Endothelial cell of umbilical vein (primary cell): Measurements from ENCODE around the gene CHST11. TPM values are rescaled to one million over a fixed set of nuclear protein-coding genes. Genes with fewer than 3 reads are reported as not detected.
A peak's percentile ranks its signal among the peaks of the same experiment; 100 is the strongest.

Experiments
- BruUV-seq: library from RNA; stranded (reverse); fragments of 400-500 nt; replicated peaks from 2 replicates; lab custom pipeline; 2021; lab: Mats Ljungman, UMichigan
- CTCF ChIA-PET: fragments of 300-600, 350-600 bp; sonication (Branson Sonifier 250); formaldehyde crosslinking; loops from one replicate; lab custom pipeline; 2021; ENCODE audit warnings: antibody characterized with exemption, inconsistent platforms; lab: Charles Lee
- POLR2A ChIA-PET: fragments of 300-600, 350-600 bp; sonication (Branson Sonifier 250); formaldehyde crosslinking; loops from one replicate; lab custom pipeline; 2021; ENCODE audit warnings: antibody characterized with exemption, inconsistent platforms; lab: Charles Lee
- DNase-seq: peaks from one replicate; pipeline ENCODE4 v3.0.0-alpha.2; 2011; ENCODE audit warnings: low read depth, low spot score
- FAIRE-seq: peaks from 2 replicates; lab custom pipeline; 2011; peaks lifted over from hg19 to GRCh38; lab: Jason Lieb, UNC
- H2AFZ ChIP-seq: 2 replicates; pipeline ENCODE4 v1.6.0; 2012; ENCODE audit warnings: low read depth, low read length, control low read depth, inconsistent platforms
- H3K27ac ChIP-seq: 2 replicates; pipeline ENCODE4 v1.5.1; 2011; ENCODE audit warnings: low read depth, mild to moderate bottlenecking, control low read depth, low read length, moderate library complexity; ENCODE audit not compliant: insufficient read depth
- H3K27me3 ChIP-seq, 2 experiments: 2 replicates each; pipeline versions ENCODE4 v1.6.0 to v1.6.1; 2011; ENCODE audit warnings: low read length in 2 of 2, mixed read lengths in 1 of 2; ENCODE audit not compliant: control insufficient read depth in 2 of 2, insufficient read depth in 2 of 2
- H3K36me3 ChIP-seq, 2 experiments: 2 replicates in 1 of 2; 3 replicates in 1 of 2; pipeline ENCODE4 v1.5.1; 2011; ENCODE audit warnings: low read length in 2 of 2, mild to moderate bottlenecking in 1 of 2, moderate library complexity in 1 of 2; ENCODE audit not compliant: control insufficient read depth in 2 of 2, insufficient read depth in 2 of 2; ENCODE audit errors: extremely low read depth in 1 of 2
- H3K4me1 ChIP-seq: 3 replicates; pipeline ENCODE4 v1.5.1; 2011; ENCODE audit warnings: mild to moderate bottlenecking, low read length; ENCODE audit not compliant: control insufficient read depth, insufficient read depth; ENCODE audit errors: extremely low read depth
- H3K4me2 ChIP-seq: 2 replicates; pipeline ENCODE4 v1.6.1; 2011; ENCODE audit warnings: low read length, control low read depth, mixed read lengths; ENCODE audit not compliant: insufficient read depth
- H3K4me3 ChIP-seq, 3 experiments: fragments of 200-600 bp in 1 of 3; sonication (generic), shearing (Covaris generic) in 1 of 3; replicated peaks in 1 of 3; 2 replicates each; pipeline ENCODE4 v1.5.1; 2011 to 2016; ENCODE audit warnings: control low read depth in 3 of 3, low read length in 3 of 3, mild to moderate bottlenecking in 2 of 3, inconsistent platforms in 1 of 3, low read depth in 1 of 3, moderate library complexity in 1 of 3; ENCODE audit not compliant: insufficient read depth in 1 of 3
- H3K79me2 ChIP-seq: 2 replicates; pipeline ENCODE4 v1.6.0; 2012; ENCODE audit warnings: low read length, inconsistent platforms; ENCODE audit not compliant: control insufficient read depth, insufficient read depth
- H3K9ac ChIP-seq: replicated peaks from 2 replicates; pipeline ENCODE3; 2011; ENCODE audit warnings: low read length, control low read depth; ENCODE audit not compliant: insufficient read depth; ENCODE audit errors: extremely low read depth
- H3K9me1 ChIP-seq: replicated peaks from 3 replicates; pipeline ENCODE4 v1.6.0; 2011; ENCODE audit warnings: mild to moderate bottlenecking, low read length; ENCODE audit not compliant: control insufficient read depth, insufficient read depth; ENCODE audit errors: extremely low read depth
- H3K9me3 ChIP-seq: replicated peaks from 2 replicates; pipeline ENCODE4 v1.5.1; 2012; ENCODE audit warnings: low read length, inconsistent platforms; ENCODE audit not compliant: control insufficient read depth, insufficient read depth
- H4K20me1 ChIP-seq: replicated peaks from 2 replicates; pipeline ENCODE3; 2011; ENCODE audit warnings: mild to moderate bottlenecking, low read length; ENCODE audit not compliant: control insufficient read depth, insufficient read depth; ENCODE audit errors: extremely low read depth
- CTCF ChIP-seq, 2 donors: IDR thresholded peaks; 1 replicate in 1 of 2; 2 replicates in 1 of 2; pipeline ENCODE4 v1.5.1; 2011; ENCODE audit warnings: low read length in 2 of 2, mild to moderate bottlenecking in 2 of 2, moderate library complexity in 2 of 2, control low read depth in 1 of 2, inconsistent platforms in 1 of 2, low read depth in 1 of 2; ENCODE audit not compliant: insufficient read depth in 1 of 2; ENCODE audit errors: extremely low read depth in 1 of 2
- EZH2 ChIP-seq: IDR thresholded peaks from 2 replicates; pipeline ENCODE4 v1.6.1; 2012; ENCODE audit warnings: borderline replicate concordance, low read depth, mild to moderate bottlenecking, moderate library complexity, low read length, inconsistent platforms; ENCODE audit not compliant: severe bottlenecking
- GATA2 ChIP-seq: IDR thresholded peaks from 2 replicates; pipeline ENCODE4 v1.7.0; 2011; ENCODE audit warnings: low read depth, mild to moderate bottlenecking, moderate library complexity, mixed read lengths, low read length; ENCODE audit not compliant: insufficient read length, insufficient read depth
- JUN ChIP-seq: IDR thresholded peaks from 2 replicates; pipeline ENCODE4 v1.6.1; 2011; ENCODE audit warnings: borderline replicate concordance, low read depth; ENCODE audit not compliant: insufficient read length, insufficient read depth
- MYC ChIP-seq: IDR thresholded peaks from one replicate; pipeline ENCODE4 v1.6.1; 2011; ENCODE audit warnings: mild to moderate bottlenecking, low read depth, low read length
- POLR2A ChIP-seq: IDR thresholded peaks from 2 replicates; pipeline ENCODE4 v1.6.1; 2012; ENCODE audit warnings: low read depth, mild to moderate bottlenecking, control low read depth, low read length
- POLR2AphosphoS5 ChIP-seq: IDR thresholded peaks from 2 replicates; pipeline ENCODE4 v1.6.1; 2012; ENCODE audit warnings: low read depth, mild to moderate bottlenecking, control low read depth, low read length, moderate library complexity; ENCODE audit not compliant: insufficient read depth
- dilution Hi-C: fragments of 300-500 bp; cut with MboI; formaldehyde crosslinking; loops from one replicate; pipeline ENCODE4 v1.15.0; 2019; ENCODE audit warnings: low sequenced_read_pairs; ENCODE audit not compliant: extremely low pct_ligation_motif_present
- intact Hi-C: fragments of 100-400 bp; cut with micrococcal nuclease; formaldehyde crosslinking; loops from one replicate; pipeline ENCODE4 v1.10.0; 2022
- polyA plus RNA-seq, 4 experiments: library from polyadenylated mRNA; depleted of rRNA in 3 of 4; stranded (reverse) in 3 of 4; unstranded in 1 of 4; fragments of >200 nt; gene quantifications; 2 replicates each; pipeline versions ENCODE4 v1.2.1 to v1.2.3, GENCODE V29; 2011 to 2012; ENCODE audit warnings: missing spikeins in 1 of 4
- total RNA-seq: library from RNA; stranded (reverse); gene quantifications from 2 replicates; pipeline ENCODE4 v1.2.3, GENCODE V29; 2021

Gene CHST11
- total and polyA plus RNA-seq, 2 donors (not counting 3 experiments of a cell fraction or from before 2014, with no cell fraction given) = 19.7 to 20.9 TPM

- H4K20me1 ChIP-seq = no peaks in the 10 kb centered on the region
- no peak overlapping the region for H3K27ac ChIP-seq
- no peak overlapping the region for H3K9ac ChIP-seq
- H3K4me1 ChIP-seq = peaks cover 4% of the 10 kb centered on the region
- dilution Hi-C loops = no loop called here
- no peaks in the 10 kb centered on the region for H3K79me2 ChIP-seq
- no peaks in the 10 kb centered on the region for H3K27me3 ChIP-seq
- DNase-seq = no peak
- no peak overlapping the region for H2AFZ ChIP-seq
- H3K36me3 ChIP-seq = no peaks in the 10 kb centered on the region
- CTCF ChIA-PET = interaction anchor here (1.4 to 1.5 kb wide), 2 partner anchors 13 to 352 kb away, joined by 4 to 7 read pairs; no protein-coding TSS in a partner anchor
- no peak overlapping the region for H3K4me2 ChIP-seq
- POLR2A ChIA-PET = no interaction called here
- intact Hi-C loops = no loop called here
- no peaks in the 10 kb centered on the region for H3K9me1 ChIP-seq
- no TSS peak for BruUV-seq
- H3K4me3 ChIP-seq = no peak overlapping the region
- TF ChIP-seq CTCF (IDR thresholded peaks at IDR 0.05; ENCODE audit: extremely low read depth in 1 of 2, insufficient read depth in 1 of 2, low read depth in 1 of 2, low read length in 2 of 2) (peak; percentile 9 to 12), POLR2A (no peak), GATA2 (peak; percentile 16), JUN (no peak), POLR2AphosphoS5 (no peak), MYC (no peak), EZH2 (no peak)
- FAIRE-seq = no peak
- no peaks in the 10 kb centered on the region for H3K9me3 ChIP-seq
These were observed 277.0 kb downstream of the CHST11 start for GRCh38 chr12:104733717-104734175.
